ENCODE results near the gene NKIRAS1.

GRCh38 chr3:23843869-23844268 lies 72.9 kb downstream of the NKIRAS1 start:
- TF ChIP-seq YY1 (IDR thresholded peaks at IDR 0.05; ENCODE audit: insufficient read depth, insufficient read length) = no peak
- no peak for TF ChIP-seq ZNF274 (IDR thresholded peaks at IDR 0.05; ENCODE audit: low read depth, low read length)
- no peak for TF ChIP-seq SUZ12 (IDR thresholded peaks at IDR 0.05; ENCODE audit: extremely low read depth, insufficient read depth, insufficient read length)
